K562 (cell line): ENCODE data around the gene ZNF646. TPM values are rescaled to one million over a fixed set of nuclear protein-coding genes. Genes with fewer than 3 reads are reported as not detected.

Source experiments
- BDP1 ChIP-seq: IDR thresholded peaks from 3 replicates; pipeline ENCODE4 v1.6.1; 2011; ENCODE audit not compliant: insufficient read length, insufficient read depth
- GTF2E2 ChIP-seq: fragments of 200-800 bp; sonication (Bioruptor generic); IDR thresholded peaks from 2 replicates; pipeline ENCODE4 v1.6.1; 2016; ENCODE audit warnings: missing genetic modification characterization, missing compliant biosample characterization
- GTF2F1 ChIP-seq: IDR thresholded peaks from 2 replicates; pipeline ENCODE4 v1.6.1; 2011; ENCODE audit warnings: low read depth, low read length, improper control_type of control experiment
- KDM5B ChIP-seq: fragments of 200-600 bp; sonication (generic); IDR thresholded peaks from 2 replicates; pipeline ENCODE4 v1.6.1; 2012; ENCODE audit warnings: low read depth, mild to moderate bottlenecking, moderate library complexity, low read length, control low read depth, inconsistent platforms; ENCODE audit not compliant: insufficient replicate concordance
- KLF10 ChIP-seq: fragments of 250-450 bp; sonication (Bioruptor Pico); IDR thresholded peaks from 2 replicates; pipeline ENCODE4 v1.6.1; 2021; ENCODE audit warnings: matching md5 sums
- KLF13 ChIP-seq: fragments of 450-650 bp; IDR thresholded peaks from 2 replicates; pipeline ENCODE4 v1.6.1; 2016; ENCODE audit warnings: missing genetic modification characterization, low read depth, mild to moderate bottlenecking, missing compliant biosample characterization, moderate library complexity, borderline replicate concordance
- KLF16 ChIP-seq: IDR thresholded peaks from 2 replicates; pipeline ENCODE4 v1.6.1; 2016; ENCODE audit warnings: antibody characterized with exemption
- LCOR ChIP-seq: sonication (generic); formaldehyde crosslinking; IDR thresholded peaks from 2 replicates; pipeline ENCODE4 v1.8.0; 2022; ENCODE audit warnings: mild to moderate bottlenecking, missing genetic modification reagents
- MTA3 ChIP-seq: fragments of 450-650 bp; formaldehyde crosslinking; IDR thresholded peaks from 2 replicates; pipeline ENCODE4 v1.6.1; 2017; ENCODE audit warnings: mild to moderate bottlenecking, borderline replicate concordance
- MTF1 ChIP-seq: fragments of 250-450 bp; sonication (Bioruptor Pico); IDR thresholded peaks from 2 replicates; pipeline ENCODE4 v1.9.0; 2021; ENCODE audit warnings: moderate library complexity, mild to moderate bottlenecking, inconsistent platforms, borderline replicate concordance
- RBM15 ChIP-seq: fragments of 200-400 bp; formaldehyde crosslinking; IDR thresholded peaks from 2 replicates; pipeline ENCODE4 v1.6.1; 2018; ENCODE audit warnings: mild to moderate bottlenecking, low read length, moderate library complexity; ENCODE audit not compliant: insufficient read depth
- SPI1 ChIP-seq: IDR thresholded peaks from 2 replicates; pipeline ENCODE4 v1.6.1; 2011; ENCODE audit warnings: low read depth, low read length, control low read depth, borderline replicate concordance
- STAT5B ChIP-seq: fragments of 250-450 bp; sonication (Bioruptor Pico); IDR thresholded peaks from 2 replicates; pipeline ENCODE4 v1.8.0; 2021; ENCODE audit warnings: mild to moderate bottlenecking, inconsistent platforms
- ZNF764 ChIP-seq: fragments of 250-450 bp; sonication (Bioruptor Pico); IDR thresholded peaks from 2 replicates; pipeline ENCODE4 v1.4.0; 2020; ENCODE audit warnings: low read depth, mild to moderate bottlenecking, moderate library complexity
- polyA plus RNA-seq, 8 experiments: library from polyadenylated mRNA; depleted of rRNA in 4 of 8; stranded (reverse) in 5 of 8; unstranded in 3 of 8; fragments of >200 nt; fragmentation: Nextera tagmentation in 2 of 8; fragmentation: Illumina TruSeq in 1 of 8; extraction: Ambion mirVana in 2 of 8; extraction: Trizol in 1 of 8; gene quantifications; 2 replicates each; pipeline versions ENCODE4 v1.2.1 to v1.2.3, GENCODE V29; 2011 to 2014; ENCODE audit warnings: inconsistent platforms in 1 of 8, missing spikeins in 1 of 8
- total RNA-seq, 7 experiments: library from RNA; depleted of rRNA in 6 of 7; stranded (reverse); fragments of >200 nt in 6 of 7; fragmentation: Illumina TruSeq in 2 of 7; extraction: Trizol in 2 of 7; gene quantifications; 2 replicates each; pipeline versions ENCODE4 v1.2.1 to v1.2.3, GENCODE V29; 2011 to 2021; ENCODE audit warnings: low replicate concordance in 1 of 7
- TF ChIP-seq, protein P1 (sequence below): sonication (generic); formaldehyde crosslinking; IDR thresholded peaks from 2 replicates; pipeline ENCODE4 v1.8.0; 2022; ENCODE audit warnings: mild to moderate bottlenecking, missing genetic modification reagents
- TF ChIP-seq, protein P2 (sequence below): fragments of 450-650 bp; formaldehyde crosslinking; IDR thresholded peaks from 2 replicates; pipeline ENCODE4 v1.4.0; 2020; ENCODE audit warnings: mild to moderate bottlenecking, mixed read lengths
- TF ChIP-seq, protein P3 (sequence below): sonication (generic); formaldehyde crosslinking; IDR thresholded peaks from 2 replicates; pipeline ENCODE4 v1.8.0; 2022; ENCODE audit warnings: missing genetic modification reagents, mild to moderate bottlenecking, moderate library complexity, borderline replicate concordance
- TF ChIP-seq, protein P4 (sequence below), 2 experiments: fragments of 450-650 bp; conservative IDR thresholded peaks; 2 replicates each; pipeline ENCODE4 v1.6.1; 2017; ENCODE audit warnings: mild to moderate bottlenecking in 2 of 2, moderate library complexity in 2 of 2
- TF ChIP-seq, protein P5 (sequence below): fragments of 250-450 bp; sonication (Bioruptor Pico); IDR thresholded peaks from 2 replicates; pipeline ENCODE4 v1.5.0; 2022; ENCODE audit warnings: mild to moderate bottlenecking

The ZNF646 gene
- total and polyA plus RNA-seq, 9 of the 15 experiments (the other 6 are each of a cell fraction or from before 2014, with no cell fraction given), result 0.08 to 20.6 (median 8.0) TPM

DNA sequence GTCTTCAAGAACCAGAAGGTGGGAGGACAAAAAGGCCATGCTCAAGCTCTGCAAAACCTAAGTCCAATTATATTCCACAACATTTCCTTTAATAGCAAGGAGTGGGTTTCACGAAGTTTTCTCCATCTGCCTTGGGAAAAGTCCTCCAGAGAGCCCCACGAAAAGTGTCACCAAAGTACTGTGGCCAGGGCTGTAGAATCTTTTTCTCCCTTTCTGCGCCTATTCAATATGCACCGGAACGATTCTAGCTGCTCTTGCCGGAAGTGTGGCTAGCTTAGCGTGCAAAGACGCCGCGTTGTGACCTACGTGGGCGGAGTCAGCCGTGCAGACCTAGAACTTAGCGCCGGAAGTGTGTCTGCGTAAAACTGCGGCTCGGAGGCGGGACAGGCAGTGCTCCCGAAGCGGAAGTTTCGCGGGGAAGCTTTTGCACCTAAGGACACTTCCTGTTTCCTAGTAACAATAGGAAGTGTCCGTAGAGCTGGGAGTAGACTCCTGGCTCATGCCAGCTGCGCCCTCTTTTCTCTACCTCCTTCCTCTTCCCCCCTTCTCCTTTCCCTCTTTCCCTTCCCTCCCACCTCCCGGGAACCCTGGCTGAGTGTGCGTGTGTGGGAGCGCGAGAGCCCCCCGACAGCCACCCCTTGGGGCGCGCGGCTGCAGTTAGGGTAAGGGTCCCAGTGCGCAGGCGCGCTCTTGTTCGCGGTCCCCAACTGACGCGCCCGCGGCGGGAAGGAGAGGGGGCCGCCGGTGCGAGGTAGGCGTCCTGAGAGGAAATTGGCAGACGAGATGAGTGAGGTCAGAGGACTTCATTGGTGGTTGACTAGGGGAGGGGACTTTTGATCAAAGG lies at the start of gene ZNF646, which contains the start of gene ZNF668 (continued):
- peak; percentile 77 for TF ChIP-seq KDM5B
- peak; percentile 80; the same call in 1 of the 2 replicates for TF ChIP-seq KLF13 (tag)
- TF ChIP-seq GTF2F1, result no peak
- no peak for TF ChIP-seq KLF10 (CRISPR knock-in tag)
- no peak for TF ChIP-seq STAT5B (CRISPR knock-in tag)
- peak; percentile 40; the same call in 1 of the 2 replicates for TF ChIP-seq MTA3
- TF ChIP-seq MTF1 (CRISPR knock-in tag), result no peak
- 0 out of 2 replicates have a peak, but pooled peaks have one; percentile 61 for TF ChIP-seq LCOR
- peak; percentile 67; the same call in 1 of the 2 replicates for TF ChIP-seq GTF2E2 (tag)
- TF ChIP-seq, protein P1, sequence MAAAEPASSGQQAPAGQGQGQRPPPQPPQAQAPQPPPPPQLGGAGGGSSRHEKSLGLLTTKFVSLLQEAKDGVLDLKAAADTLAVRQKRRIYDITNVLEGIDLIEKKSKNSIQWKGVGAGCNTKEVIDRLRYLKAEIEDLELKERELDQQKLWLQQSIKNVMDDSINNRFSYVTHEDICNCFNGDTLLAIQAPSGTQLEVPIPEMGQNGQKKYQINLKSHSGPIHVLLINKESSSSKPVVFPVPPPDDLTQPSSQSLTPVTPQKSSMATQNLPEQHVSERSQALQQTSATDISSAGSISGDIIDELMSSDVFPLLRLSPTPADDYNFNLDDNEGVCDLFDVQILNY, result peak; percentile 53; the same call in 1 of the 2 replicates
- no peak for TF ChIP-seq KLF16
- TF ChIP-seq ZNF764 (CRISPR knock-in tag), result 0 out of 2 replicates have a peak, but pooled peaks have one; percentile 19
- TF ChIP-seq, protein P2, sequence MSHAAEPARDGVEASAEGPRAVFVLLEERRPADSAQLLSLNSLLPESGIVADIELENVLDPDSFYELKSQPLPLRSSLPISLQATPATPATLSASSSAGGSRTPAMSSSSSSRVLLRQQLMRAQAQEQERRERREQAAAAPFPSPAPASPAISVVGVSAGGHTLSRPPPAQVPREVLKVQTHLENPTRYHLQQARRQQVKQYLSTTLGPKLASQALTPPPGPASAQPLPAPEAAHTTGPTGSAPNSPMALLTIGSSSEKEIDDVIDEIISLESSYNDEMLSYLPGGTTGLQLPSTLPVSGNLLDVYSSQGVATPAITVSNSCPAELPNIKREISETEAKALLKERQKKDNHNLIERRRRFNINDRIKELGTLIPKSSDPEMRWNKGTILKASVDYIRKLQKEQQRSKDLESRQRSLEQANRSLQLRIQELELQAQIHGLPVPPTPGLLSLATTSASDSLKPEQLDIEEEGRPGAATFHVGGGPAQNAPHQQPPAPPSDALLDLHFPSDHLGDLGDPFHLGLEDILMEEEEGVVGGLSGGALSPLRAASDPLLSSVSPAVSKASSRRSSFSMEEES (CRISPR knock-in tag), result no peak
- TF ChIP-seq, protein P3, sequence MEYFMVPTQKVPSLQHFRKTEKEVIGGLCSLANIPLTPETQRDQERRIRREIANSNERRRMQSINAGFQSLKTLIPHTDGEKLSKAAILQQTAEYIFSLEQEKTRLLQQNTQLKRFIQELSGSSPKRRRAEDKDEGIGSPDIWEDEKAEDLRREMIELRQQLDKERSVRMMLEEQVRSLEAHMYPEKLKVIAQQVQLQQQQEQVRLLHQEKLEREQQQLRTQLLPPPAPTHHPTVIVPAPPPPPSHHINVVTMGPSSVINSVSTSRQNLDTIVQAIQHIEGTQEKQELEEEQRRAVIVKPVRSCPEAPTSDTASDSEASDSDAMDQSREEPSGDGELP (CRISPR knock-in tag), result peak; percentile 88
- TF ChIP-seq SPI1, result peak; percentile 94
- no peak for TF ChIP-seq RBM15
- TF ChIP-seq BDP1, result no peak
- TF ChIP-seq, protein P4, sequence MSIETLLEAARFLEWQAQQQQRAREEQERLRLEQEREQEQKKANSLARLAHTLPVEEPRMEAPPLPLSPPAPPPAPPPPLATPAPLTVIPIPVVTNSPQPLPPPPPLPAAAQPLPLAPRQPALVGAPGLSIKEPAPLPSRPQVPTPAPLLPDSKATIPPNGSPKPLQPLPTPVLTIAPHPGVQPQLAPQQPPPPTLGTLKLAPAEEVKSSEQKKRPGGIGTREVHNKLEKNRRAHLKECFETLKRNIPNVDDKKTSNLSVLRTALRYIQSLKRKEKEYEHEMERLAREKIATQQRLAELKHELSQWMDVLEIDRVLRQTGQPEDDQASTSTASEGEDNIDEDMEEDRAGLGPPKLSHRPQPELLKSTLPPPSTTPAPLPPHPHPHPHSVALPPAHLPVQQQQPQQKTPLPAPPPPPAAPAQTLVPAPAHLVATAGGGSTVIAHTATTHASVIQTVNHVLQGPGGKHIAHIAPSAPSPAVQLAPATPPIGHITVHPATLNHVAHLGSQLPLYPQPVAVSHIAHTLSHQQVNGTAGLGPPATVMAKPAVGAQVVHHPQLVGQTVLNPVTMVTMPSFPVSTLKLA (conservative IDR thresholded peaks at IDR 0.05), result peak; percentile 79 to 87
- TF ChIP-seq, protein P5, sequence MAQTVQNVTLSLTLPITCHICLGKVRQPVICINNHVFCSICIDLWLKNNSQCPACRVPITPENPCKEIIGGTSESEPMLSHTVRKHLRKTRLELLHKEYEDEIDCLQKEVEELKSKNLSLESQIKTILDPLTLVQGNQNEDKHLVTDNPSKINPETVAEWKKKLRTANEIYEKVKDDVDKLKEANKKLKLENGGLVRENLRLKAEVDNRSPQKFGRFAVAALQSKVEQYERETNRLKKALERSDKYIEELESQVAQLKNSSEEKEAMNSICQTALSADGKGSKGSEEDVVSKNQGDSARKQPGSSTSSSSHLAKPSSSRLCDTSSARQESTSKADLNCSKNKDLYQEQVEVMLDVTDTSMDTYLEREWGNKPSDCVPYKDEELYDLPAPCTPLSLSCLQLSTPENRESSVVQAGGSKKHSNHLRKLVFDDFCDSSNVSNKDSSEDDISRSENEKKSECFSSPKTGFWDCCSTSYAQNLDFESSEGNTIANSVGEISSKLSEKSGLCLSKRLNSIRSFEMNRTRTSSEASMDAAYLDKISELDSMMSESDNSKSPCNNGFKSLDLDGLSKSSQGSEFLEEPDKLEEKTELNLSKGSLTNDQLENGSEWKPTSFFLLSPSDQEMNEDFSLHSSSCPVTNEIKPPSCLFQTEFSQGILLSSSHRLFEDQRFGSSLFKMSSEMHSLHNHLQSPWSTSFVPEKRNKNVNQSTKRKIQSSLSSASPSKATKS (CRISPR knock-in tag), result no peak
